ENCODE data around the gene SIX1.

Gene SIX1

GRCh38 chr14:60668431-60669112 is 19.3 kb upstream of the SIX1 start:
- Histone ChIP-seq H3K27me3 (ENCODE audit: control insufficient read depth in 1 of 2, insufficient read depth in 2 of 2, low read length in 2 of 2) (peaks cover 0 to under 1% of the 10 kb centered on the region in 2 donors), H3K9ac (ENCODE audit: low read length in 2 of 2) (no peak overlapping the region), H3K36me3 (ENCODE audit: control insufficient read depth in 2 of 2, insufficient read depth in 2 of 2, low read length in 2 of 2) (no peaks in the 10 kb centered on the region), H3K9me3 (ENCODE audit: control insufficient read depth in 2 of 2, low read length in 2 of 2) (no peaks in the 10 kb centered on the region), H3K27ac (ENCODE audit: low read length) (no peak overlapping the region), H3K4me1 (ENCODE audit: control insufficient read depth, insufficient read depth, low read length) (no peaks in the 10 kb centered on the region), H3K4me3 (ENCODE audit: low read length in 2 of 2) (no peak overlapping the region)

GRCh38 chr14:60665177-60665550 is 15.9 kb upstream of the SIX1 start:
- H3K9ac ChIP-seq (ENCODE audit: low read length in 2 of 2): no peak overlapping the region
- H3K9me3 ChIP-seq (ENCODE audit: control insufficient read depth in 2 of 2, low read length in 2 of 2): no peaks in the 10 kb centered on the region
- no peaks in the 10 kb centered on the region for H3K4me1 ChIP-seq (ENCODE audit: control insufficient read depth, insufficient read depth, low read length)
- peaks cover 0 to 2% of the 10 kb centered on the region in 2 donors for H3K27me3 ChIP-seq (ENCODE audit: control insufficient read depth in 1 of 2, insufficient read depth in 2 of 2, low read length in 2 of 2)
- no peak overlapping the region for H3K4me3 ChIP-seq (ENCODE audit: low read length in 2 of 2)
- H3K36me3 ChIP-seq (ENCODE audit: control insufficient read depth in 2 of 2, insufficient read depth in 2 of 2, low read length in 2 of 2): no peaks in the 10 kb centered on the region
- no peak overlapping the region for H3K27ac ChIP-seq (ENCODE audit: low read length)

GRCh38 chr14:60662982-60663381 is 13.7 kb upstream of the SIX1 start:
- Histone ChIP-seq H3K9me3 (ENCODE audit: control insufficient read depth in 2 of 2, low read length in 2 of 2) (no peaks in the 10 kb centered on the region), H3K27me3 (ENCODE audit: control insufficient read depth in 1 of 2, insufficient read depth in 2 of 2, low read length in 2 of 2) (peaks cover 12 to 19% of the 10 kb centered on the region in 2 donors), H3K36me3 (ENCODE audit: control insufficient read depth in 2 of 2, insufficient read depth in 2 of 2, low read length in 2 of 2) (no peaks in the 10 kb centered on the region), H3K4me3 (ENCODE audit: low read length in 2 of 2) (no peak overlapping the region), H3K27ac (ENCODE audit: low read length) (no peak overlapping the region), H3K4me1 (ENCODE audit: control insufficient read depth, insufficient read depth, low read length) (peaks cover under 1% of the 10 kb centered on the region), H3K9ac (ENCODE audit: low read length in 2 of 2) (no peak overlapping the region)

- no peaks in the 10 kb centered on the region for H3K36me3 ChIP-seq (ENCODE audit: control insufficient read depth in 2 of 2, insufficient read depth in 2 of 2, low read length in 2 of 2)
- no peak overlapping the region for H3K9ac ChIP-seq (ENCODE audit: low read length in 2 of 2)
- H3K27ac ChIP-seq (ENCODE audit: low read length): no peak overlapping the region
- peaks cover 13% of the 10 kb centered on the region for H3K4me1 ChIP-seq (ENCODE audit: control insufficient read depth, insufficient read depth, low read length)
- no peak overlapping the region for H3K4me3 ChIP-seq (ENCODE audit: low read length in 2 of 2)
- H3K27me3 ChIP-seq (ENCODE audit: control insufficient read depth in 1 of 2, insufficient read depth in 2 of 2, low read length in 2 of 2): peaks cover 20 to 31% of the 10 kb centered on the region in 2 donors
- H3K9me3 ChIP-seq (ENCODE audit: control insufficient read depth in 2 of 2, low read length in 2 of 2): no peaks in the 10 kb centered on the region
These were observed 12.4 kb upstream of the SIX1 start for GRCh38 chr14:60661721-60662120.

- Histone ChIP-seq H3K4me3 (ENCODE audit: low read length in 2 of 2) (no peak overlapping the region), H3K9me3 (ENCODE audit: control insufficient read depth in 2 of 2, low read length in 2 of 2) (no peaks in the 10 kb centered on the region), H3K4me1 (ENCODE audit: control insufficient read depth, insufficient read depth, low read length) (peaks cover 19% of the 10 kb centered on the region), H3K27me3 (ENCODE audit: control insufficient read depth in 1 of 2, insufficient read depth in 2 of 2, low read length in 2 of 2) (peaks cover 40 to 53% of the 10 kb centered on the region in 2 donors), H3K36me3 (ENCODE audit: control insufficient read depth in 2 of 2, insufficient read depth in 2 of 2, low read length in 2 of 2) (no peaks in the 10 kb centered on the region), H3K27ac (ENCODE audit: low read length) (no peak overlapping the region), H3K9ac (ENCODE audit: low read length in 2 of 2) (no peak overlapping the region)
These were observed 9.8 kb upstream of the SIX1 start for GRCh38 chr14:60658909-60659585.

- H3K4me1 ChIP-seq (ENCODE audit: control insufficient read depth, insufficient read depth, low read length): peaks cover 19% of the 10 kb centered on the region
- no peaks in the 10 kb centered on the region for H3K36me3 ChIP-seq (ENCODE audit: control insufficient read depth in 2 of 2, insufficient read depth in 2 of 2, low read length in 2 of 2)
- no peak overlapping the region for H3K9ac ChIP-seq (ENCODE audit: low read length in 2 of 2)
- no peak overlapping the region for H3K4me3 ChIP-seq (ENCODE audit: low read length in 2 of 2)
- peaks cover 46 to 61% of the 10 kb centered on the region in 2 donors for H3K27me3 ChIP-seq (ENCODE audit: control insufficient read depth in 1 of 2, insufficient read depth in 2 of 2, low read length in 2 of 2)
- no peak overlapping the region for H3K27ac ChIP-seq (ENCODE audit: low read length)
- no peaks in the 10 kb centered on the region for H3K9me3 ChIP-seq (ENCODE audit: control insufficient read depth in 2 of 2, low read length in 2 of 2)
These were observed 9.0 kb upstream of the SIX1 start for GRCh38 chr14:60658211-60658690.

- peak overlapping the region; percentile 66 to 74 for H3K4me3 ChIP-seq (ENCODE audit: low read length in 2 of 2)
- H3K4me1 ChIP-seq (ENCODE audit: control insufficient read depth, insufficient read depth, low read length): peaks cover 23% of the 10 kb centered on the region
- H3K36me3 ChIP-seq (ENCODE audit: control insufficient read depth in 2 of 2, insufficient read depth in 2 of 2, low read length in 2 of 2): no peaks in the 10 kb centered on the region
- H3K9me3 ChIP-seq (ENCODE audit: control insufficient read depth in 2 of 2, low read length in 2 of 2): no peaks in the 10 kb centered on the region
- H3K27me3 ChIP-seq (ENCODE audit: control insufficient read depth in 1 of 2, insufficient read depth in 2 of 2, low read length in 2 of 2): peaks cover 52 to 68% of the 10 kb centered on the region in 2 donors
- no peak overlapping the region for H3K27ac ChIP-seq (ENCODE audit: low read length)
- H3K9ac ChIP-seq (ENCODE audit: low read length in 2 of 2): peak overlapping the region in 1 of 2 donors; percentile 17
These were observed 8.4 kb upstream of the SIX1 start for GRCh38 chr14:60657456-60658210.

GRCh38 chr14:60656686-60657455 is 7.6 kb upstream of the SIX1 start:
- Histone ChIP-seq H3K9me3 (ENCODE audit: control insufficient read depth in 2 of 2, low read length in 2 of 2) (peaks cover 0 to 3% of the 10 kb centered on the region in 2 donors), H3K36me3 (ENCODE audit: control insufficient read depth in 2 of 2, insufficient read depth in 2 of 2, low read length in 2 of 2) (no peaks in the 10 kb centered on the region), H3K4me3 (ENCODE audit: low read length in 2 of 2) (peak overlapping the region; percentile 66 to 74), H3K4me1 (ENCODE audit: control insufficient read depth, insufficient read depth, low read length) (peaks cover 23% of the 10 kb centered on the region), H3K9ac (ENCODE audit: low read length in 2 of 2) (peak overlapping the region in 1 of 2 donors; percentile 17), H3K27ac (ENCODE audit: low read length) (no peak overlapping the region), H3K27me3 (ENCODE audit: control insufficient read depth in 1 of 2, insufficient read depth in 2 of 2, low read length in 2 of 2) (peaks cover 60 to 75% of the 10 kb centered on the region in 2 donors)

GRCh38 chr14:60655898-60656685 is 6.8 kb upstream of the SIX1 start:
- no peak overlapping the region for H3K27ac ChIP-seq (ENCODE audit: low read length)

More at GRCh38 chr14:60655898-60656685, 6.8 kb upstream of the SIX1 start:
- H3K36me3 ChIP-seq (ENCODE audit: control insufficient read depth in 2 of 2, insufficient read depth in 2 of 2, low read length in 2 of 2): no peaks in the 10 kb centered on the region
- peaks cover 0 to 3% of the 10 kb centered on the region in 2 donors for H3K9me3 ChIP-seq (ENCODE audit: control insufficient read depth in 2 of 2, low read length in 2 of 2)
- H3K27me3 ChIP-seq (ENCODE audit: control insufficient read depth in 1 of 2, insufficient read depth in 2 of 2, low read length in 2 of 2): peaks cover 68 to 83% of the 10 kb centered on the region in 2 donors
- H3K9ac ChIP-seq (ENCODE audit: low read length in 2 of 2): no peak overlapping the region
- H3K4me3 ChIP-seq (ENCODE audit: low read length in 2 of 2): peak overlapping the region; percentile 66 to 74
- peaks cover 23% of the 10 kb centered on the region for H3K4me1 ChIP-seq (ENCODE audit: control insufficient read depth, insufficient read depth, low read length)
